ENCODE measurements around the gene STX4. TPM values are rescaled to one million over a fixed set of nuclear protein-coding genes. Genes with fewer than 3 reads are reported as not detected.

STX4 gene
- polyA plus RNA-seq, 1 donor (not counting 4 experiments of a cell fraction or from before 2014, with no cell fraction given) = 43.6 TPM

GRCh38 chr16:31072540-31073141 lies 39.3 kb downstream of the STX4 start:
- Histone ChIP-seq H3K4me2 (ENCODE audit: control insufficient read depth, extremely low read depth, insufficient read depth, low read depth, low read length) (peak overlapping the region; percentile 81), H4K20me1 (ENCODE audit: control insufficient read depth, extremely low read depth, insufficient read depth, low read length) (no peaks in the 10 kb centered on the region), H3K27ac (ENCODE audit: control insufficient read depth, insufficient read depth, low read length) (peak overlapping the region; percentile 84), H3K4me1 (ENCODE audit: control insufficient read depth, extremely low read depth, insufficient read depth, low read length) (peaks cover 11% of the 10 kb centered on the region), H3K9me1 (ENCODE audit: control insufficient read depth, extremely low read depth, insufficient read depth, low read length) (no peaks in the 10 kb centered on the region), H3K4me3 (ENCODE audit: control insufficient read depth in 2 of 3, extremely low read depth in 1 of 3, insufficient read depth in 2 of 3, low read depth in 1 of 3, low read length in 3 of 3) (peak overlapping the region; percentile 82 to 94 (median 91)), H3K79me2 (ENCODE audit: control insufficient read depth, insufficient read depth, low read length) (peaks cover 73% of the 10 kb centered on the region), H3K9ac (ENCODE audit: control insufficient read depth, extremely low read depth, insufficient read depth, low read length) (peak overlapping the region; percentile 92), H3K36me3 (ENCODE audit: control insufficient read depth in 2 of 2, extremely low read depth in 1 of 2, insufficient read depth in 2 of 2, low read length in 2 of 2) (peaks cover 8 to 9% of the 10 kb centered on the region in 2 experiments), H3K9me3 (ENCODE audit: control insufficient read depth, low read depth, low read length) (no peaks in the 10 kb centered on the region), H3K27me3 (ENCODE audit: control insufficient read depth, extremely low read depth, insufficient read depth, low read length) (no peaks in the 10 kb centered on the region), H2AFZ (ENCODE audit: control insufficient read depth, low read length) (peak overlapping the region; percentile 78)
- TF ChIP-seq CTCF (optimal IDR thresholded peaks at IDR 0.05 in 1 of 3, IDR thresholded peaks at IDR 0.05 in 1 of 3, conservative IDR thresholded peaks at IDR 0.05 in 1 of 3; ENCODE audit: extremely low read depth in 1 of 3, insufficient read depth in 2 of 3, low read length in 3 of 3) = no peak
- TF ChIP-seq EZH2 (IDR thresholded peaks at IDR 0.05; ENCODE audit: low read length) = no peak
- dilution Hi-C loops (cut with MboI; ENCODE audit: extremely low pct_ligation_motif_present, low sequenced_read_pairs) = no loop called here
- DNase-seq (ENCODE audit: low read depth, low spot score) (no peak), FAIRE-seq (no peak)

GRCh38 chr16:31073142-31073969 lies 40.0 kb downstream of the STX4 start:
- peak overlapping the region; percentile 82 to 94 (median 91) for H3K4me3 ChIP-seq (ENCODE audit: control insufficient read depth in 2 of 3, extremely low read depth in 1 of 3, insufficient read depth in 2 of 3, low read depth in 1 of 3, low read length in 3 of 3)
- H3K36me3 ChIP-seq (ENCODE audit: control insufficient read depth in 2 of 2, extremely low read depth in 1 of 2, insufficient read depth in 2 of 2, low read length in 2 of 2) = peaks cover 9 to 12% of the 10 kb centered on the region in 2 experiments
- H3K4me1 ChIP-seq (ENCODE audit: control insufficient read depth, extremely low read depth, insufficient read depth, low read length) = peaks cover 11% of the 10 kb centered on the region
- no peaks in the 10 kb centered on the region for H3K27me3 ChIP-seq (ENCODE audit: control insufficient read depth, extremely low read depth, insufficient read depth, low read length)
- H4K20me1 ChIP-seq (ENCODE audit: control insufficient read depth, extremely low read depth, insufficient read depth, low read length) = no peaks in the 10 kb centered on the region
- dilution Hi-C loops (cut with MboI; ENCODE audit: extremely low pct_ligation_motif_present, low sequenced_read_pairs) = no loop called here
- H3K79me2 ChIP-seq (ENCODE audit: control insufficient read depth, insufficient read depth, low read length) = peaks cover 74% of the 10 kb centered on the region
- TF ChIP-seq CTCF (optimal IDR thresholded peaks at IDR 0.05 in 1 of 3, IDR thresholded peaks at IDR 0.05 in 1 of 3, conservative IDR thresholded peaks at IDR 0.05 in 1 of 3; ENCODE audit: extremely low read depth in 1 of 3, insufficient read depth in 2 of 3, low read length in 3 of 3) (no peak), EZH2 (IDR thresholded peaks at IDR 0.05; ENCODE audit: low read length) (no peak)
- no peaks in the 10 kb centered on the region for H3K9me1 ChIP-seq (ENCODE audit: control insufficient read depth, extremely low read depth, insufficient read depth, low read length)
- peak overlapping the region; percentile 81 for H3K4me2 ChIP-seq (ENCODE audit: control insufficient read depth, extremely low read depth, insufficient read depth, low read depth, low read length)
- no peak for FAIRE-seq
- DNase-seq (ENCODE audit: low read depth, low spot score) = no peak
- H3K27ac ChIP-seq (ENCODE audit: control insufficient read depth, insufficient read depth, low read length) = peak overlapping the region; percentile 84
- no peaks in the 10 kb centered on the region for H3K9me3 ChIP-seq (ENCODE audit: control insufficient read depth, low read depth, low read length)
- peak overlapping the region; percentile 92 for H3K9ac ChIP-seq (ENCODE audit: control insufficient read depth, extremely low read depth, insufficient read depth, low read length)
- peak overlapping the region; percentile 78 for H2AFZ ChIP-seq (ENCODE audit: control insufficient read depth, low read length)
